Measurements from ENCODE around the gene APLP2.
"Not testable (repeated sequence)": the region's sequence is repeated elsewhere in the genome, so short reads cannot be mapped to it uniquely, and the experiment has no call there.

APLP2 gene

GRCh38 chr11:130172001-130172400 is 102.3 kb downstream of the APLP2 start:
- not testable (repeated sequence) for DNase-seq (ENCODE audit: low read depth)

- DNase-seq (ENCODE audit: low read depth) = no peak
These were observed 104.9 kb downstream of the APLP2 start for GRCh38 chr11:130174642-130175041.

GRCh38 chr11:130175898-130176297 is 106.2 kb downstream of the APLP2 start:
- no peak for DNase-seq (ENCODE audit: low read depth)

- no peak for DNase-seq (ENCODE audit: low read depth)
These were observed 108.1 kb downstream of the APLP2 start for GRCh38 chr11:130177782-130178181.

- DNase-seq (ENCODE audit: low read depth) = no peak
These were observed 109.0 kb downstream of the APLP2 start for GRCh38 chr11:130178441-130179339.

GRCh38 chr11:130179396-130180306 is 110.0 kb downstream of the APLP2 start:
- DNase-seq (ENCODE audit: low read depth) = no peak

- no peak for DNase-seq (ENCODE audit: low read depth)
These were observed 110.8 kb downstream of the APLP2 start for GRCh38 chr11:130180491-130180890.

GRCh38 chr11:130180896-130181294 is 111.2 kb downstream of the APLP2 start:
- no peak for DNase-seq (ENCODE audit: low read depth)

GRCh38 chr11:130181295-130182272 is 111.9 kb downstream of the APLP2 start:
- no peak for DNase-seq (ENCODE audit: low read depth)

- DNase-seq (ENCODE audit: low read depth) = no peak
These were observed 114.3 kb downstream of the APLP2 start for GRCh38 chr11:130183878-130184610.

- DNase-seq (ENCODE audit: low read depth) = no peak
These were observed 117.4 kb downstream of the APLP2 start for GRCh38 chr11:130187096-130187495.

- DNase-seq (ENCODE audit: low read depth) = no peak
These were observed 118.4 kb downstream of the APLP2 start for GRCh38 chr11:130188047-130188446.

- DNase-seq (ENCODE audit: low read depth) = no peak
These were observed 119.1 kb downstream of the APLP2 start for GRCh38 chr11:130188585-130189347.

- no peak for DNase-seq (ENCODE audit: low read depth)
These were observed 120.0 kb downstream of the APLP2 start for GRCh38 chr11:130189492-130190210.

GRCh38 chr11:130190371-130190881 is 120.7 kb downstream of the APLP2 start:
- DNase-seq (ENCODE audit: low read depth) = no peak

GRCh38 chr11:130191896-130192295 is 122.2 kb downstream of the APLP2 start:
- DNase-seq (ENCODE audit: low read depth) = no peak

- DNase-seq (ENCODE audit: low read depth) = no peak
These were observed 123.2 kb downstream of the APLP2 start for GRCh38 chr11:130192845-130193267.

GRCh38 chr11:130193551-130193950 is 123.9 kb downstream of the APLP2 start:
- not testable (repeated sequence) for DNase-seq (ENCODE audit: low read depth)

Data from activated T-helper 9 cell treated with anti-CD3 and anti-CD28 coated beads, Interleukin-2, amount 50 U/mL, for 16 hours (primary cell).